SW480 (cell line): ENCODE results near the gene HIBCH.
A peak's percentile ranks its signal among the peaks of the same experiment; 100 is the strongest.
"Not testable (repeated sequence)": the region's sequence is repeated elsewhere in the genome, so short reads cannot be mapped to it uniquely, and the experiment has no call there.

Source experiments
- DNase-seq: peaks from one replicate; pipeline ENCODE4 v3.0.0-alpha.2; 2016; ENCODE audit warnings: low spot score

HIBCH gene, protein sequence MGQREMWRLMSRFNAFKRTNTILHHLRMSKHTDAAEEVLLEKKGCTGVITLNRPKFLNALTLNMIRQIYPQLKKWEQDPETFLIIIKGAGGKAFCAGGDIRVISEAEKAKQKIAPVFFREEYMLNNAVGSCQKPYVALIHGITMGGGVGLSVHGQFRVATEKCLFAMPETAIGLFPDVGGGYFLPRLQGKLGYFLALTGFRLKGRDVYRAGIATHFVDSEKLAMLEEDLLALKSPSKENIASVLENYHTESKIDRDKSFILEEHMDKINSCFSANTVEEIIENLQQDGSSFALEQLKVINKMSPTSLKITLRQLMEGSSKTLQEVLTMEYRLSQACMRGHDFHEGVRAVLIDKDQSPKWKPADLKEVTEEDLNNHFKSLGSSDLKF

GRCh38 chr2:190319555-190320498 lies at the start of gene HIBCH:
Gene HIBCH, minus strand, starts transcription at chr2:190319826. Its CDS starts 76 bp downstream, at chr2:190319750.
- DNase-seq = peak; percentile 98

DNA sequence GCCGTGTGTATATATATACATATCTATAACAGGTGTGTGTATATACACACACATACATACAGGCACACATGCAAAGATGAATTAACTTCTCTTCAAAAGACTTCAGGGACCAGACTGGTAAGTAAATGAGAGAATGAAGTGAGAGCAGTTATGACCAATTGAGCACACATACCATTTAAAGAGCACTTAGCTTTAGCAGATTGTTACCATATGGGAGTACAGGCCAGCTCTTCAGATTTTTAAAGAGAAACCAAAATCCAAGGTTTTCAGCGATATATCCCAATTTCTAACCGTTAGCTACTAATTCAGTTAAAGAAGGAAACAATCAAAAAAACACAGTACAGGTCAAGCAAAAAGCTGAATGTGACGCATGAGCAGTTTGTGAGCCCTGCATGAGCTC lies 47.5 kb upstream of the HIBCH start:
- DNase-seq = no peak

GRCh38 chr2:190366248-190366753 lies 46.7 kb upstream of the HIBCH start:
- DNase-seq = no peak

DNA sequence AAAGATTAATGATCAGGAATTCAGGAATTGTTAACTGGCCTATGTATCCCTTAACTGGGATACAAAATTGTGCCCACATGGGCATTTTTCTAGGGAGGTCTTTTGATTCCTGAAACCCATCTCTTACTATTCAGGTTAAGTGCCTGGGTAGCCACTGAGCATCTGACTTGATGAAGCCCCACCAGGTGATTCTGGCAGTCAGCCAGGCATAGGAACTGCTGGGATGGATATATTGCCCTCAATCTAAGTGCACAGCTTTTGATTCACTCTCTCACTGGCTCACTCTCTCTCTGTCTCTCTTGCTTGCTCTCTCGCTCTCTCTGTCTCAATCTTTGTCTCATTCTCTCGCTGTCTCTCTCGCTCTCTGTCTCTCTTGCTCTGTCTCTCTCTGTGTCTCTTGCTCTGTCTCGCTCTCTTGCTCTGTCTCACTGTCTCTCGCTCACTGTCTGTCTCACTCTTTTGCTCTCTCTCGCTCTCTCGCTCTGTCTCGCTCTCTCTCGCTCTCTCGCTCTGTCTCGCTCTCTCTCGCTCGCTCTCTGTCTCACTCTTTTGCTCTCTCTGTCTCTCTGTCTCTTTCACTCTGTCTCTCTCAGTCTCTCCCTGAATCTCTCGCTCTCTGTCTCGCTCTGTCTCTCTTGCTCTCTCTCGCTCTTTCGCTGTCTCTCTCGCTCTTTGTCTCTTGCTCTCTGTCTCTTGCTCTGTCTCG lies 46.0 kb upstream of the HIBCH start:
- no peak for DNase-seq

DNA sequence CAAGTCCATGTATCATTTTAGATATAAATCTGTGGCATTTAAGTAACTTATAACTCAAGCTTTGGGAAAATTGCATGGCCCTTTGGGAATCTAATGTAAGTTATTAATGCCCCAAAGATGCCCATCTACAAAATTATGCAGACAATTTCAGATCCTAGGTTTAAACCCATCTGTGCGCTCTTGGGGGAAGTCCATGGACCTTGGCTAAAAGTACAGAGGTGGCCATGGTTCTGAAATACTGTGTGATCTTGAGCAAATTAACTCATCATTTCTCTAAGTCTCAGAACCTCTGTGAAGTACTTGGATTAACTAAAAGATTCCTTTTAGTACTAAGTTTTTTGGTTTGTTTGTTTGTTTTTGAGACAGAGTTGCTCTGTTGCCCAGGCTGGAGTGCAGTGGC lies 43.3 kb upstream of the HIBCH start:
- no peak for DNase-seq

DNA sequence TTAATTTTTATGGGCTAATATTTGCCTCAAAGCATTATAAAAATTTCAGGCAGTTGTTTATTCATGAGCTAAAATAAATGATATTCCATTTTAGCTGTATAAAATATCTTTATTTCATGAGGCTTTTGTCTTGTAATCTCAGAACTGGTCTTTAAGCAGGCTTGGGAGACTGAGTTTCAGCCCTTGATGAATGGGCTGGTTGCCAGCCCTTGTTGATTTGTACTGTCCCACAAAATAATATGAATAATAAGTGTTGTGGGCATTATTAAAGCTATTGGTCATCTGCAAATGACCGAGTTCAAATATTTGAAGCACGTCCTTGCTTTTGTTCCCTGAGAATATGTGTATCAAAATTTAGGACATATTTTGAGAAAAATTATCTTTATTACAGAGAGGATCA lies 41.9 kb upstream of the HIBCH start:
- DNase-seq = no peak

DNA sequence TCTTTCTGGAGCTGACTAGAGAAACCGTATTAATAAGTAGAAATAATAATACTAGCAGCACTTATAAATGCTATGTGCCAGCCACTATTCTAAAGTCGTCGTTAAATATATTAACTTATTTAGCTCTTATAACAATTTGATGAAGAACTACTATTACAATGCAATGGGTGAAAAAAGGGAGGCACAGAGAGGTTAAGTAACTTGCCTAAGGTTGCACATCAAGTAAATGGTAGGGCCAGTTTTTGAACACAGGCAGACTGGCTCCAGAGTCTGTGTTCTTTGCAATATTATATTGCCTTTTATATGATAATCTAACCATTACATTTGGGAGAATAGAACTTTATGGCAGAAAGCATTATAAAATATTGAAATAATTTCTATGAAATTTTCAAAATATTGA lies 41.3 kb upstream of the HIBCH start:
- no peak for DNase-seq

DNA sequence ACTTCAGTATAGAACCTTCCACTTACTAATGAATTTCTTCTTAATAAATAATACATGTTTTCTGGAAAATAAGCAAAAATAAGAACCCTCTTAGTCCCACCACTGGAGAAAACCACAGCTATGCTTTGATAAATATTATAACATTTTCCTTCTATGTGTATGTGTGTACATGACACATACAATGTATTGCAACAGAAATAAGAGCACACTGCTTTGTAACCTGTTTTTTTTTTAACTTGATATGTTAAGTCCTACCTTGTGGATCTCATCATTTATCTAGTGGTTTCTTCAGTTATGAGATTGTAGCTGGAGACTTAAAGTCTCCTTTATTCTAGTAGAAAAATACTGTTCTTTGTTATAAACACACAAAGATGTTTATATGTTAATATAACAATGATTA lies 40.9 kb upstream of the HIBCH start:
- no peak for DNase-seq

- DNase-seq = not testable (repeated sequence)
Measured at GRCh38 chr2:190358655-190359448, 39.2 kb upstream of the HIBCH start.

DNA sequence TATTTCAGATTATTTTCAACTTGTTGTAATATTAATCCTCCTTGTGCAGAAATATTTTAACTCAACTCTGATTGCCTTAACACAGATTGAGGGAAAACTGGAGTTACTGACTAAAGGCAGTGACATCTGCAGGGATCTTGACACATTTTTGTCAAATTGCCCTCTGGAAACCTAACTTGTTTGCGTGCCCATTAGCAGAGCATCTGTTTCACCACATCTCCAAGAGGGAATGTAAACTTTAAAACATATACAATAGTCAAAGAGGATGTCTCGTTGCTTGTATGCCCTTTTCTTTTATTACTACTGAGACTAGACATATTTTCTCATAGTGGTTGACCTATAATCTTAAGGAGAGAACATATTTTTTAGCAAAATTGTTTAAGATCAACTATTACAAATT lies 38.0 kb upstream of the HIBCH start:
- no peak for DNase-seq

GRCh38 chr2:190355968-190356644 lies 36.5 kb upstream of the HIBCH start:
- no peak for DNase-seq

GRCh38 chr2:190354003-190354690 lies 34.5 kb upstream of the HIBCH start:
- DNase-seq = no peak

- no peak for DNase-seq
Measured at GRCh38 chr2:190353537-190353899, 33.9 kb upstream of the HIBCH start.

DNA sequence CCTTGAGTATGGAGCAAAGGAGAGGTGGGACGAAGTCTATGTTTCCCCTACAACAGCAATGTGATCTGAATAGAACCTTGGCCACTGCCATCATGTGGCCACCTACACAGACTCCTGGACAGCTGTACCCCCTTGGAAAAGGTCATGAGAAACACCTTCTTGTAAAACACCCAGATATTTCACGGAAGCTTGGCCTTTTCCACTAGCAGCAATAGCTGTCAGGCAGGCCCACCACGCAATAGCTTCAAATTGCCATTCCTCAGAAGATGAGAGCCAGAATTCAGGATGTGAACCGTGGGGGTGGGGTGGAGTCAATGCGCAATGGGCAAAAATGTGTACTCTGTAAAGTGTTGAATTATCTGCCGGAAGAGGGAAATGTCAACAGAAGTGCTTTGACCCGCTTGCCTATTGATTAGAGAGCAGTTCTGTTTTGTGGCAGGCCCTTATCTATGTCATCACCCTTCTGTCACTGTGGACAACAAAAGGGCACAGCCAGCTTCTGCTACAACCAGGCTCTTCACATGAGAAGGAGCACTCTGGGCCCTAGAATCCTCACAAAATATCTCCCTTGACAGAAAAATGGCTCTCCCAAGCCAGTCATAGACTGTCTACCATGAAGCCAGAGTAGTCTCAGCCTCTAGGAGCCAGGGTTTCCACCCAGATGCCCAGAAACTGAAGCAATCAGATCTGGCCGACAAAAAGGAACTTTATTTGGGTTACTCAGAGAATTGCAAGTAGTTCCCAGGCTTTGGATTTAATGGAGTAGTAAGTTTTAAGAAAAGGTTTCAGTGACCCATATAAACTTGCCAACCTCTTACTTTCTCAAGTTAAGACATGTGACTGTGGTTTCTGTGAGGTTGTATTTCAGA lies 33.3 kb upstream of the HIBCH start:
- no peak for DNase-seq

GRCh38 chr2:190351955-190352354 lies 32.3 kb upstream of the HIBCH start:
- DNase-seq = no peak

DNA sequence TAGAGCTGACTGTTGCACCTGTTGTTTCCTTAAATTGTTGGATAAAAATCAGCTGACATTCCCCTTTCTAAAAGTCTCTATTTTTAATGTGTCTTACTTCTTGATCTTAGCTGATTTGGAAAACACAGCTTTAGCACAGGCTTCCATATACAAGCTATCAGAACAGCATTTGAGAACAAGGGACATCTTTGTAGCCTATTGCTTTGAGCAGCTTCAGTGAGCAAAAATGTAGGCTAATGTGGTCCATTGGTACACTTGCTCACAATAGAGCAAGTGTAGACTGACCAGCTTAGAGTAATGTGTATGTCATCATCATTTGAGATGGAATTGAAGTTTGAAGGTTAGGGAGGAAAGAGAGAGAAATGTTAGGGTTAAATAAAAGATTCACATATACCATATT lies 30.7 kb upstream of the HIBCH start:
- no peak for DNase-seq

GRCh38 chr2:190344276-190344827 lies 24.7 kb upstream of the HIBCH start:
- peak; percentile 80 for DNase-seq

DNA sequence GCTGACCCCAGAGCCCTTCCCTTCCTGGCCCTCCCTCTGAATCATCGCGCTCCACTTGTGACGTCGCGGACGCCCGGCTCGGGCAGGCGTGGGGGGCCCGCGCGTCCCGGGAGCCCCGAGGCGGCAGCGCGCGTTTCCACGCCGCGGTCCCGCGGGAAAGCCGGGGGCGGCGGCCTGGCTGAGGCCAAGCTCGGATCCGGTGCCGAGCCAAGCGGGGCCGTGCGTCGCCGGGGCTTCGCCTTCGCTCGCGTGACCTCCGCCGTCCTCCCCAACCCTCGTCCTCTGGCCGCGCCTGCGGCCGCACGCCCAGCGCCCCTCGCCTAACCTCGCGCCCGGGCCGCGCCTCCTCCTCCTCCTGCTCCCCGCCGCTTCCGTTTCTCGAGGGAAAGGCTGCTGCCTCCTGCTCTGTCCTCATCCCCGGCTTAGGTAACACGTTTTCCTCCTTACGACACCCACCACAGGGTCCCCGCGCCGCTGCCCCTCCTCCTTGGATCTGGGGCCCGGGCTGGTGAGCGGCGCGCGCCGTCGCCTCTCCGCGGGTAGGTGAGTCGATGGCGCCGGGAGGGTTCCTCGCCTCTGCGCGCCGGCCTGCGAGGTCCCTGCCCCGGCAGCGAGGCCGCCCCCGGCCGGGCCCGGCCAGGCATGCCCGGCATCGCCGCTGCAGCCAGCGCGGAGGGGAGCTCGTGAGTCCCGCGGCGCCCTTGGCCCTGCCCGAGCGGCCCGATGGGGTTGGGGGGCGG lies 24.1 kb upstream of the HIBCH start, which contains the start of gene INPP1:
INPP1 (plus strand) TSS at position 54 of the 740 bp plus-strand sequence. CDS start 16,514 bp downstream, outside the sequence.
- DNase-seq = peak; percentile 58
